NCI-H2107 treated with DMSO at 0.1 percent for 48 hours (cell line): ENCODE data around the gene FAM174C.

Experiments used
- DNase-seq: peaks from one replicate; lab custom pipeline; 2025; ENCODE audit not compliant: unreplicated experiment; lab: John Stamatoyannopoulos, UW

FAM174C gene

GRCh38 chr19:1275260-1275975 lies at the start of gene FAM174C:
Gene FAM174C (plus strand): TSS chr19:1275530. CDS start chr19:1275550, 20 bp downstream.
- peak; percentile 74 for DNase-seq

GRCh38 chr19:1226227-1226518 lies 49.2 kb upstream of the FAM174C start:
- DNase-seq, result no peak

- DNase-seq, result no peak
These were observed 48.6 kb upstream of the FAM174C start for GRCh38 chr19:1226522-1227303.

- no peak for DNase-seq
These were observed 47.9 kb upstream of the FAM174C start for GRCh38 chr19:1227304-1228054.

- DNase-seq, result no peak
These were observed 47.0 kb upstream of the FAM174C start for GRCh38 chr19:1228161-1228957.

GRCh38 chr19:1229056-1229923 lies 46.0 kb upstream of the FAM174C start:
- no peak for DNase-seq

- no peak for DNase-seq
These were observed 45.2 kb upstream of the FAM174C start for GRCh38 chr19:1229924-1230782.

- DNase-seq, result no peak
These were observed 44.4 kb upstream of the FAM174C start for GRCh38 chr19:1230783-1231489.

GRCh38 chr19:1231729-1232637 lies 43.3 kb upstream of the FAM174C start:
- DNase-seq, result no peak

GRCh38 chr19:1232652-1233072 lies 42.7 kb upstream of the FAM174C start:
- no peak for DNase-seq

GRCh38 chr19:1233115-1233667 lies 42.1 kb upstream of the FAM174C start:
- no peak for DNase-seq

GRCh38 chr19:1234051-1234954 lies 41.0 kb upstream of the FAM174C start:
- DNase-seq, result no peak

GRCh38 chr19:1234955-1235380 lies 40.4 kb upstream of the FAM174C start:
- no peak for DNase-seq

- no peak for DNase-seq
These were observed 39.4 kb upstream of the FAM174C start for GRCh38 chr19:1235625-1236538.

GRCh38 chr19:1236576-1236975 lies 38.8 kb upstream of the FAM174C start:
- no peak for DNase-seq
